Testis (tissue), 2 donors: ENCODE results near the gene KCNJ5.

ENCODE experiments used
- POLR2A ChIP-seq: fragments of 450-650 bp; IDR thresholded peaks from one replicate; pipeline ENCODE4 v1.6.1; 2017; ENCODE audit warnings: antibody characterized with exemption, mild to moderate bottlenecking, moderate library complexity
- TF ChIP-seq, protein P1 (sequence below), 3 experiments: fragments of 450-650 bp in 2 of 3; fragments of 200-600 bp in 1 of 3; sonication (generic) in 1 of 3; IDR thresholded peaks; one replicate each; pipeline ENCODE4 v1.5.1; 2016 to 2019; ENCODE audit warnings: antibody characterized with exemption in 3 of 3, mild to moderate bottlenecking in 2 of 3, moderate library complexity in 1 of 3

DNA sequence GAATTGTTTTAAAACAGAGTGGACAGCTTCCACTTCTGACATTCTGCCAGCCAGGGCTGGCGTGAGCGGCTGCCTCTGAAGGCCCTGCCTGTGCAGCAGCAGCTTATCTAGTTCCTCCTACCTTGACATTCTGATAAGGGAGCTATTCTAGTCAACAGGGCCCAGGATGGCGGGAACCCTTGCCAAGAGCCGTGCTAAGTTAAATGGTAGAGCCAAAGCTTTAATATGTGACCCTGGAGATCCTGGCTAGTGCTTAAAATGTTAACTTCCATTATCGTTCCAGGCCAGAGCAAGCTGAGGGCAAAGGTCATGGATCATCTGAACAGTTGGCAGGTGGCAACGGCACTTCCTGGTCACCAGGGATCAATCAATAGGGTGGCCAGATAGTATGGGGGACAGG lies 3.5 kb downstream of the KCNJ5 start:
- no peak for TF ChIP-seq POLR2A
- TF ChIP-seq, protein P1, sequence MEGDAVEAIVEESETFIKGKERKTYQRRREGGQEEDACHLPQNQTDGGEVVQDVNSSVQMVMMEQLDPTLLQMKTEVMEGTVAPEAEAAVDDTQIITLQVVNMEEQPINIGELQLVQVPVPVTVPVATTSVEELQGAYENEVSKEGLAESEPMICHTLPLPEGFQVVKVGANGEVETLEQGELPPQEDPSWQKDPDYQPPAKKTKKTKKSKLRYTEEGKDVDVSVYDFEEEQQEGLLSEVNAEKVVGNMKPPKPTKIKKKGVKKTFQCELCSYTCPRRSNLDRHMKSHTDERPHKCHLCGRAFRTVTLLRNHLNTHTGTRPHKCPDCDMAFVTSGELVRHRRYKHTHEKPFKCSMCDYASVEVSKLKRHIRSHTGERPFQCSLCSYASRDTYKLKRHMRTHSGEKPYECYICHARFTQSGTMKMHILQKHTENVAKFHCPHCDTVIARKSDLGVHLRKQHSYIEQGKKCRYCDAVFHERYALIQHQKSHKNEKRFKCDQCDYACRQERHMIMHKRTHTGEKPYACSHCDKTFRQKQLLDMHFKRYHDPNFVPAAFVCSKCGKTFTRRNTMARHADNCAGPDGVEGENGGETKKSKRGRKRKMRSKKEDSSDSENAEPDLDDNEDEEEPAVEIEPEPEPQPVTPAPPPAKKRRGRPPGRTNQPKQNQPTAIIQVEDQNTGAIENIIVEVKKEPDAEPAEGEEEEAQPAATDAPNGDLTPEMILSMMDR (IDR thresholded peaks at IDR 0.05), result no peak
